Measurements from ENCODE around the gene PRRG4.
"Not testable (repeated sequence)": the region's sequence is repeated elsewhere in the genome, so short reads cannot be mapped to it uniquely, and the experiment has no call there.

The PRRG4 gene

GRCh38 chr11:32829680-32830412, at the start of gene PRRG4:
PRRG4 (plus strand) TSS chr11:32829927; CDS start chr11:32830530, 603 bp downstream.
- DNase-seq (ENCODE audit: low spot score), result peak; percentile 77

DNA sequence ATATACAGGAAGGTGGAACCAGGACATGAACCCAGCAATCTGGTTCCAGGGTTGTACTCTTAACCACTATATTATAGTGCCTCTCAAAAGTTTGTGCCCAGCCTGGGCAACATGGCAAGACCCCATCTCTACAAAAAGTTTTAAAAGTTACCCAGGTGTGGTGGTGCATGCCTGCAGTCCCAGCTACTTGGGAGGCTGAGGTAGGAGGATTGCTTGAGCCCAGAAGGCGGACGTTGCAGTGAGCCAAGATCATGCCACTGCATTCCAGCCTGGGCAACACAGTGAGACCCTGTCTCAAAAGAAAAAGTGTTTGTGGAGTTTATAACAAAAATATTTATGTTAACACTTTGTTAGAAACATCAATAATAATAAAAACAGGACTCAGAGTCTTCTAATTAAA, 48.9 kb upstream of the PRRG4 start:
- not testable (repeated sequence) for DNase-seq (ENCODE audit: low spot score)

DNA sequence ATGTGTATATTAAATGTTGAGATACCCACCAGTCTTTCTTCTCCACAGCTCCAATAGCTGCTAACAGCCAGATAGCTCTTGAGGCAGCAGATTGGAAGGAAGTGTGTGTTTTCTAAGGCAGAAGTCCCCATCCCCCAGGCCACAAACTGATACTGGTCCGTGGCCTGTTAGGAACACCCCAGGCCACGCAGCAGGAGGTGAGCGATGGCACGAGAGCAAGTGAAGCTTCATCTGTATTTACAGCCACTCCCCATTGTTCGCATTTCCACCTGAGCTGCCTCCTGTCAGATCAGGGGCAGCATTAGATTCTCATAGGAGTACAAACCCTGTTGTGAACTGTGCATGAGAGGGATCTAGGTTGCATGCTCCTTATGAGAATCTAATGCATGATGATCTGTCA, 48.0 kb upstream of the PRRG4 start:
- DNase-seq (ENCODE audit: low spot score), result no peak

DNA sequence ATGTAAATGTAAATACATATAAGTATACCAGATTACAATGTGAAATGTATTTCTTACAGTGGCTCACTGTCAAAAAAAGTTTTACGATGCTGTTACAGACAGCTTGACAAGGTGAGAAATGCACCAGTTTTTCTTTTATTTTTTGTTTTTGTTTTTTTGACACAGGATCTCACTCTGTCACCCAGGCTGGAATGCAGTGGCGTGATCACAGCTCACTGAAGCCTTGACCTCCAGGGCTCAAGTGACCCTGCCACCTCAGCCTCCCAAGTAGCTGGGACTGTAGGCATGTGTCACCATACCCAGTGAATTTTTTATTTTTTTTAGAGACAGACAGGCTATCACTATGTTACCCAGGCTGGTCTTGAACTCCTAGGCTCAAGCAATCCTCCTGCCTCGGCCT, 44.5 kb upstream of the PRRG4 start:
- no peak for DNase-seq (ENCODE audit: low spot score)

DNA sequence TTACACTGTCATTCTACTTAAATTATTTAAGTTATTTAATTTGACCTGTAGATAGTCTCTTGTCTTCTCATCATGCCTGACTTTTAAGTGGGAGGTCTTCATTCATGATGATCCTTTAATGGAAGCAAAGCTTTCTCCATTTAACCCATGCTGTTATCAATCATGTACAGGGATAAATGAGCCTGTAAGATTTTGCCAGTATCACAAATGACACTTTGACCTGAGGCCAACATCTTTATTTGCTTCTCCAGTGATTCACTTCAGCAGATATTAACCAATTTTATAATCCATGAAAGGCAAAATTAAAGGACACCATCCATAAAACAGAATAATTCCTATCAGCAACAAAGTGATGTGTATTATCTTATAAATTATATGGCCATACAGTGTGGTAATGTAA, 42.9 kb upstream of the PRRG4 start:
- DNase-seq (ENCODE audit: low spot score), result no peak

DNA sequence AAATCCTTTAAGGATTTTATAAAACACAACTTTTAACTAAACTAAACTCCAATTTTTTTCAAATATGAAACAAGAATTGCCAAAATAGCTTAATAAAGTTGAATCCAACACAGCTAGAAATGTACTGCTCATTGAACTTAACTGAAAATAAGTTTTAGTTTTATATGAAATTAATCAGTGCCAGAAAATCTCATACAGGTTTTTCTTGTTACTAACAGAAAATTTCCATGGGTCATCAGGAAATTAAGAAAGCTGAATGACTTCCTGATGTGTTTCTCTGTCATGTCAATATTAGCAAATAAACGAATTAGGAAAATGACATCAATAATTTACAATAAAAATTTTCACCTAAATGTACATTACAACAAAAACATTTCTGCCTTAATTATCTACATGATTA, 38.8 kb upstream of the PRRG4 start:
- no peak for DNase-seq (ENCODE audit: low spot score)

GRCh38 chr11:32792111-32792947, 37.4 kb upstream of the PRRG4 start:
- peak; percentile 9 for DNase-seq (ENCODE audit: low spot score)

- DNase-seq (ENCODE audit: low spot score), result peak; percentile 56
Measured at GRCh38 chr11:32792948-32793475, 36.7 kb upstream of the PRRG4 start.

GRCh38 chr11:32794439-32794838, 35.3 kb upstream of the PRRG4 start, which contains the start of gene CCDC73:
CCDC73 (minus strand) TSS chr11:32794662; CDS start chr11:32760243, 34,419 bp downstream.
- no peak for DNase-seq (ENCODE audit: low spot score)

DNA sequence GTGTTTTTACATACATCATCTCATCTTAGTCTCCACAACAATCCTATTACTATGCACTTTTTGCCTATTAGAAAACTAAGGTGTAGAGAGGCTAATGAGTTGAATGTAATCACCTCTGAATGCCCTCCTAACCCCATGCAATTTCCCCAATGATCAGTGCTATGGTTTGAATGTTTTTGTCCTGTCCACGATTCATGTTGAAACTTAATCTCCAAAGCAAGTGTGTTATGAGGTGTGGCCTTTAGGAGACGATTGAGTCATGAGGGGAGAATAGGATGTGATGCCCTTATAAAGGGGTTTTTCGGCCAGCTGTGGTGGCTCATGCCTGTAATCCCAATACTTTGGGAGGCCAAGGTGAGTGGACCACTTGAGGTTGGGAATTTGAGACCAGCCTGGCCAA, 33.3 kb upstream of the PRRG4 start:
- peak; percentile 11 for DNase-seq (ENCODE audit: low spot score)

DNA sequence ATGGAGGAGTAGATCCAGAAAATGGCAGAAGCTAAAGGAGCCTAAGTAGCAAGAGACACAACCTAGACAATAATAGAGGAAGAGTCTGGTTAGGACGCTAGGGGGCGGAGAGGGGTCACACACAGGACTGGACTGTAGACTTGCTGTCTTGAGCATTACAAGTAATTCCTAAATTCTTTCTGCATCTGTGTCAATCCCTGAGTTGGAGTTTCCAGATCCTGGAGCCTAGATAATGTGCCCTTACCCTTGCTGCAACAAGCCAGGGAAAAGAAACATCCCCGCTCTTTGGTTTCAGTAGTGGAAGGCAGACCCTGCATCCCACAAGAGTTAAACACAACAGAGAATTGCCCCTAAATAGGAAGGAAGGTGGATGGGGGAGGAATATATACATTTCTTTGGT, 20.4 kb upstream of the PRRG4 start:
- DNase-seq (ENCODE audit: low spot score), result peak; percentile 80

GRCh38 chr11:32817181-32817851, 12.4 kb upstream of the PRRG4 start:
- DNase-seq (ENCODE audit: low spot score), result peak; percentile 89

- no peak for DNase-seq (ENCODE audit: low spot score)
Measured at GRCh38 chr11:32817852-32818183, 11.9 kb upstream of the PRRG4 start.

GRCh38 chr11:32819187-32819586, 10.5 kb upstream of the PRRG4 start:
- no peak for DNase-seq (ENCODE audit: low spot score)

GRCh38 chr11:32820497-32820896, 9.2 kb upstream of the PRRG4 start:
- DNase-seq (ENCODE audit: low spot score), result no peak

DNA sequence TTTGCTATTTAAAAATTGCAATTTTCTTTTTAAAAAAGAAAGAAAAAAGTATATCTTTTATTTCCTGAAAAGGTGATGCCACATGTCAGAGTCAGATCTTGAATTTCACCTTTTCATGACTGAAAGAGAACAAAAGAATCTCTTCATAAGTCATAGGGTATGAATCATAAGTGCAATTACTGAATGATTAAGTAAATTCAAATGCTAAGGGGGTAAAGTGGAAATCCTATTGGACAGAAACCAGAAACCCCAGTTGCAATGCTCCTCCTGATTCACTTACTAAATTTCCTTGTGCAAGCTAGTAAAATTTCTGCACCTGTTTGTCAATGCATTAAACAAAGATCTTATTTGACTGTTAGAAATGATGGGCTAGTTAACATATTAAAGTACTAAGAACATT, 8.2 kb upstream of the PRRG4 start:
- peak; percentile 80 for DNase-seq (ENCODE audit: low spot score)

- no peak for DNase-seq (ENCODE audit: low spot score)
Measured at GRCh38 chr11:32821917-32822560, 7.7 kb upstream of the PRRG4 start.

GRCh38 chr11:32823617-32824016, 6.1 kb upstream of the PRRG4 start:
- not testable (repeated sequence) for DNase-seq (ENCODE audit: low spot score)

DNA sequence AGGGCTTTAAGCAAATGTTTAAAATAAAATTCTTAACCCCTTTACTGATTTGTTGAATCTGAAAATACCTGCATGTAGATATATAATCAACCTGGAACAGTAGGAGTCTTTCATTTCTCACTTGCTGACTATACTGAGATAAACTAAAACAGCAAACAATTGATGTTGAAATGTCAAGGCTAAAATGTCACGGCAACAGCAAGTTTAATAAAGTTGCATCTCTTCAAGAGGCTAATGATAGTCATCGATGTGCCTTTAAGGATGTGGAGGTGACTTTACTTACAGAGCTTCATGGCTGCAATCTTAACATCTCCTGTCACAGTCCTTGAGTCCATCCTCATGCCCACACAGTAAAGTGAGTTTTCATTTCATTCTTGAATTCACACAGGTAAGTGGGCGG, 3.6 kb upstream of the PRRG4 start:
- DNase-seq (ENCODE audit: low spot score), result no peak

DNA sequence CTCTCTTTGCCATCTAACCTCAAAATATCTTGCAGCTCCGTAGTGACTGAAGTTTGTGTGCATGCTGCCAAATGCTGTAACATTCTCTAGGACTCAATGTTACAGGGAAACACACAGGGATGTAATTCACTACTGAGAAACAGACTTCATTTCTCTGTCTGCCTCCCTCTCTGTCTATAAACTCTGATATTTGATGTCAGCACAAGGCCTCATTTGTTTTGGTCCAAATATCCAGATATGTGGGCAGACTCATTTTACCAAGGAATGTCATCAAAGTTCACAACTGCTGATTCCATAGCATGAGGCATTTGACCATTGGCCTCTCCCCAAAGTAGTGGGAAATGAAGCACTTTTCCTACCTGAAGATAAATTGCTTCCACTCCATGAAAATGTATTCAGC, 2.5 kb upstream of the PRRG4 start:
- no peak for DNase-seq (ENCODE audit: low spot score)

DNA sequence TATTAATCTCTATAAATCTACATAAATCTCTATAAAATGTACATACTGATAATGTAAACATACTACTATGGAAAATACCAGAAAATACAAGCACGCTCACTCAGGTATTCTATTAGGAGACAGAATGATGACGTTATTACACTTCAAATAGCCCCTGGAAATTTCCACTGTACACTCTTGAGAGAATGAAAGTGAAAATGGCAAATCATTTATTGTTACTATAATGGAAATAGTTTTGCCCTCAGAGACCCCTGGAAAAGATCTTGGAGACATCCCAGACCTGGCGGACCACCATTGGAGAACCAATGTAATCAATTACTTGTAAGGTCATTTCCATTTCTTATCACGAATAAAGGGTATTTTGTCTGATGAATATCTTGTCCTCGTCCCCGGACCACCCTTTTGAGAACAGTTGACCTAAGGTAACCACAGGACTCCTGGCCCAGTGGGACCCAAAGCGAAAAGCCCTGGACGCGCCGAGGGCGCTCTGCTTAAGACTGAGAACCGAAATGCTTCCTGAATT, 509 bp upstream of the PRRG4 start:
- DNase-seq (ENCODE audit: low spot score), result peak; percentile 57

- peak; percentile 64 for DNase-seq (ENCODE audit: low spot score)
Measured at GRCh38 chr11:32830413-32830738, 649 bp downstream of the PRRG4 start.

Measured in RKO (cell line).